Stimulated activated CD4-positive, alpha-beta T cell treated with anti-CD3 and anti-CD28 coated beads, Interleukin-1b, Interleukin-23, amount 100 ng/mL, for 48 hours (primary cell): ENCODE results near the gene MSMP.

ENCODE experiments used
- DNase-seq: peaks from one replicate; pipeline ENCODE4 v3.0.0-alpha.2; 2020

The MSMP gene

GRCh38 chr9:35771075-35771433 lies 17.0 kb upstream of the MSMP start:
- DNase-seq = no peak

- no peak for DNase-seq
These were observed 15.7 kb upstream of the MSMP start for GRCh38 chr9:35769763-35770162.

- no peak for DNase-seq
These were observed 13.4 kb upstream of the MSMP start for GRCh38 chr9:35767458-35767857.

GRCh38 chr9:35766997-35767396 lies 12.9 kb upstream of the MSMP start:
- DNase-seq = no peak

- DNase-seq = no peak
These were observed 9.7 kb upstream of the MSMP start for GRCh38 chr9:35763803-35764202.

GRCh38 chr9:35763181-35763580 lies 9.1 kb upstream of the MSMP start:
- no peak for DNase-seq

GRCh38 chr9:35760651-35761050 lies 6.6 kb upstream of the MSMP start:
- DNase-seq = no peak

GRCh38 chr9:35759795-35760194 lies 5.7 kb upstream of the MSMP start:
- no peak for DNase-seq

GRCh38 chr9:35758475-35759050 lies 4.5 kb upstream of the MSMP start:
- no peak for DNase-seq

GRCh38 chr9:35757892-35758275 lies 3.8 kb upstream of the MSMP start:
- DNase-seq = no peak

GRCh38 chr9:35757226-35757891 lies 3.3 kb upstream of the MSMP start:
- peak; percentile 25 for DNase-seq

- peak; percentile 82 for DNase-seq
These were observed 2.5 kb upstream of the MSMP start for GRCh38 chr9:35756275-35757225.

GRCh38 chr9:35755071-35755470 lies 995 bp upstream of the MSMP start:
- no peak for DNase-seq

- DNase-seq = no peak
These were observed 610 bp downstream of the MSMP start for GRCh38 chr9:35753466-35753865.

- DNase-seq = no peak
These were observed 3.9 kb downstream of the MSMP start for GRCh38 chr9:35750256-35750531.

GRCh38 chr9:35749515-35750255 lies 4.4 kb downstream of the MSMP start:
- DNase-seq = peak; percentile 26

GRCh38 chr9:35748858-35749514 lies 5.1 kb downstream of the MSMP start, which contains the start of the genes GBA2 and RGP1:
TSS of gene GBA2 (minus strand) at chr9:35749228. CDS start at chr9:35748704, 524 bp downstream.
TSS of gene RGP1 (plus strand) at chr9:35749287. CDS start at chr9:35749756, 469 bp downstream.
- peak; percentile 63 for DNase-seq

- DNase-seq = peak; percentile 16
These were observed 5.7 kb downstream of the MSMP start for GRCh38 chr9:35748242-35748857.

GRCh38 chr9:35746583-35746982 lies 7.5 kb downstream of the MSMP start:
- DNase-seq = no peak

- no peak for DNase-seq
These were observed 8.5 kb downstream of the MSMP start for GRCh38 chr9:35745569-35745968.

- DNase-seq = no peak
These were observed 10.1 kb downstream of the MSMP start for GRCh38 chr9:35743880-35744518.

- DNase-seq = no peak
These were observed 10.6 kb downstream of the MSMP start for GRCh38 chr9:35743452-35743851.
